ENCODE results near the gene NOD2. TPM values are rescaled to one million over a fixed set of nuclear protein-coding genes. Genes with fewer than 3 reads are reported as not detected.

The NOD2 gene
- 4.4 TPM for total RNA-seq

GRCh38 chr16:50692999-50693781 is at the start of gene NOD2:
Gene NOD2, plus strand, starts transcription at chr16:50693606. Its CDS starts 5,890 bp downstream, at chr16:50699496.
- no peak for DNase-seq

GRCh38 chr16:50644245-50644644 is 49.2 kb upstream of the NOD2 start:
- no peak for DNase-seq

DNA sequence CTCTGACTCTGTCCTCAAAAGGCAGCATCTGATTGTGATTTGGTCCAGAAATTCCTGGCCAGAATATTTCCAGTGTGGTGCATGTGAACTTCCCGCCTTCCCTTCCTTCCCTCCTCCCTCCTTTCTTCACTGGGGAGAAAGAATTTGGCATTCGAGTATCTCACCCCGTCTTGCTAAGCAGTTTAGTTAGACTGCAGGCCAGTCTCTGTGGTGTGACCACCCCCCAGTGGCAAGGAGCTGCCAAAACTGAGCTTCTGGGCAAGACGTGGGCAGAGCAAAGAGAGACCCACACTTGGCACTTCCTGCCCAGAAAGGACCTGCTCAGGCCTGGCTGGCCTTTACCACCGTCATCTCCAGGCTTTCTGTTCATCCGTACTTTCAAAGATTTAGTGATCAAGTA is 48.7 kb upstream of the NOD2 start:
- DNase-seq, result peak; percentile 20

GRCh38 chr16:50645563-50646220 is 47.7 kb upstream of the NOD2 start:
- DNase-seq, result peak; percentile 18

DNA sequence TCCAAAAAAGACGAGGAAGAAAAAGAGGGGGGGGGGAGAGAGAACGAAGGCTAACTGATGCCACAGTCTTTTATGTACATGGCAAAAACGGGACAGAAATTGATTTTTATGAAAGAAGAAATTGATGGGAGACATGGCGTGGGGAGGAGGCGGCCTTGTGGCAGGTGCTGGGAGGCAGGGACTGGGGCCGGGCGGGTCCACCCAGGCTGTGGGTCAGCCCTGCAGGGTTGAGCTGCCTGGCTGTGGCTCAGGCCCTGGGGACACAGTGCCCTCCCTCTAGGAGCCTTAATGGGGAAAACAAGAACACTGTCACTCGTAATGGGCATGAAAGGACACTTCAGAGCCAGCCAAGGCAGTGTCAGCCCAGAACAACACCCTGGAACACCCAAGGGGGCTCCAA is 47.1 kb upstream of the NOD2 start:
- no peak for DNase-seq

DNA sequence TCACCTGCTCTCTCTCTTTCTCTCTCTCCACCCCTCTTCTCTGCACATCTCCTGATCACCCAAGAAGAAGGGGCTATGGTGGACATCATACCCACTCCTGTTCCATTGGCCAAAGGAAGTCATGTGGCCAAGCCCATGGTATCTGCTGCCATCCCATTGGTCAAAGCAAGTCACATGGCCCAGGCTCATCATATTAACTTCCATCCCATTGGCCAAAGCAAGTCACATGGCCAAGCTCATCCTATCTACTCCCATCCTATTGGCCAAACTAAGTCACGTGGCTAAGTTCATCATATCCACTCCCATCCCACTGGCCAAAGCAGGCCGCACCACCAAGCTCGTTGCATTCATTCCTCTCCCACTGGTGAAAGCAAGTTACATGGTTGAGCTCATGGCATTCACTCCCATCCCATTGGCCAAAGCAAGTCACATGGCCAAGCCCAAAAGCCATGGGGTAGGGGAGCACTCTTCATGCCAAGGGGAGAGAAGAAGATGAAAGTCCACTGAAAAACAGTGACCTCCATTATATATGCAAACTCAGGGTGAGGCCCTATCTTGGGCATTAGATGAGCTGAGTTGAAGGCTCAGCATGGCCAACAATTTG is 41.5 kb upstream of the NOD2 start:
- no peak for DNase-seq

GRCh38 chr16:50652836-50653425 is 40.5 kb upstream of the NOD2 start:
- no peak for DNase-seq

DNA sequence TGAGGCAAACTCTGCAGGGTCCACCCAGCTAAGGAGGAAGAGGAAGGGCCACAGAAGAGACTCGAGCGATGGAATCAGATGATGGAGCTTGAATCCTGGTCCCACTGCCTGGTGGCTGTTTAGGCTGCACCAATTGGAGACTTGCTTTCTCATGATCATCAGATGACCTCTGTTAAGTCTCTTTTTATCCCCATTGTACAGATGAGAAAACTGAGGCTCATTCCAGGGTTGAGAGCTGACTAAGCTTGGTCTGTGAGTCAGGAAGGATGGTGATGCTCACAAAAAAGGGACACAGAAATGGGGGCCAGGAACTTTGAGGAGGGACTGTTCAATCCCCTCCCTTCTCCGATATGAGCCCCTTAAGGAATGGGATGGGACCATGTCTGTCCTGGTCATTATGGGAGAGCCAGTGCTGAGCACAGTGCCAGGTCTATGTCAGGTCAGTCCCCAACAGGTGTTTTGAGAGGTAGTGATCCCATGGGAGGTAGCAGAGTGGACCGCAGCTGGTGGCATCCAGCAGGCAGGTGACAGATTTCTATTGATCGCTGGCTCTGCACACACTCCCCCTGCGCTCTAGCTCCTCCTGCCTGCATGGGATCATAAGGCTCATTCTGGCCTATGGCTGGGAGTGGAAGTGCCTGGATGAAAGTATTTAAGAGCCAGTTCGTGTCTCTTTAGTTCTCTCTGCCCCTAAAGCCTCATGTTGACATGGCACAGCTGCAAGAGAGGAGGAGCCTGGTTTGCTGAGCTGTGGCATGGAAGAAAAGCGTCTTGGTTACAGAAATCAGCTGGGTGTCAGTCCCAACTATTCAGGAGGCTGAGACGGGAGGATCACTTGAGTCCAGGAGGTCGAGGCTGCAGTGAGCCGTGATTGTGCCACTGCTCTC is 39.5 kb upstream of the NOD2 start:
- no peak for DNase-seq

DNA sequence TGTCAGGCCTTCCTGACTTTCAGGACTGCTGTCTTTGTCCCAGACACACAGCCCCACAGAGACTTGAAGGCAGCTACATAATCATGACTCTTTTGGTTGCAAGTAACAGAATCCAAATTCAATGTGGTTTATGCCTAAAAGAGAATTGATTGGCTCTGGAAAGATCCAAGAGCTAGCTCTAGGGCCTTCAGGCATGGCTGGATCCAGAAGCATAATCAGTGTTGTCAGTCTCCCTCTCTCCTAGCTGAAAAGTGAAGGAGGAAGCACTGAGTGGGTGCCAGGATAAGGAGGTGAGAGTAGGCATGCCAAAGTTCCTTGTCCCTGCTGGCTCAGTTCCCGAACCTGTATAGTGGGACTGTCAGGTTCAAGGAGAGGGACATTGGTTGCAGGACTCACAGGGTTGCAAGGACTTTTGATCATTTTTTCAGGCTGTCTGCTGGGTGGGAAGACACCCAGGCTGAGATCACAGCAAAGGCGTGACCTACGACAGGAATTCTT is 37.8 kb upstream of the NOD2 start:
- no peak for DNase-seq

- no peak for DNase-seq
Observed at GRCh38 chr16:50657241-50657640, 36.2 kb upstream of the NOD2 start.

GRCh38 chr16:50659806-50660205 is 33.6 kb upstream of the NOD2 start:
- no peak for DNase-seq

GRCh38 chr16:50662306-50662940 is 31.0 kb upstream of the NOD2 start:
- no peak for DNase-seq

DNA sequence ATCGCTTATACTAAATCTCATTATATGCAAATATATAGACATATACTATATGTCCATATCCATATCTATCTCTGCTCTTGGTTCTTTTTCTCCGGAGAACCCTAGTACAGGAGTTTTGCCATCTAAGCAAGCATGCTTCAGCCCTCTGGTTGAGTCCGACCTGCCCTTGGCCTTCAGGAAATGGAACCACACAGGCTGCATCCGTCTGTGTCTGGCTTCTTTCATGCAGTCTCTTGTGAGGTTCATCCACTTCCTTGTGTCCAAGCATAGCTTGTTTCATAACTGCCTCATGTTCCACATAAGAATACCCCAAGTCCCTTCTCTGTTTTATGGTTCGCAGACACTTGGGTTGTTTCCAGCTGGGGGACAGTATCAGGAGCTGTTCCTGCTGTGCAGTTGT is 29.1 kb upstream of the NOD2 start:
- DNase-seq, result no peak

- peak; percentile 67 for DNase-seq
Observed at GRCh38 chr16:50665128-50665878, 28.1 kb upstream of the NOD2 start.

- DNase-seq, result no peak
Observed at GRCh38 chr16:50666658-50667496, 26.5 kb upstream of the NOD2 start.

DNA sequence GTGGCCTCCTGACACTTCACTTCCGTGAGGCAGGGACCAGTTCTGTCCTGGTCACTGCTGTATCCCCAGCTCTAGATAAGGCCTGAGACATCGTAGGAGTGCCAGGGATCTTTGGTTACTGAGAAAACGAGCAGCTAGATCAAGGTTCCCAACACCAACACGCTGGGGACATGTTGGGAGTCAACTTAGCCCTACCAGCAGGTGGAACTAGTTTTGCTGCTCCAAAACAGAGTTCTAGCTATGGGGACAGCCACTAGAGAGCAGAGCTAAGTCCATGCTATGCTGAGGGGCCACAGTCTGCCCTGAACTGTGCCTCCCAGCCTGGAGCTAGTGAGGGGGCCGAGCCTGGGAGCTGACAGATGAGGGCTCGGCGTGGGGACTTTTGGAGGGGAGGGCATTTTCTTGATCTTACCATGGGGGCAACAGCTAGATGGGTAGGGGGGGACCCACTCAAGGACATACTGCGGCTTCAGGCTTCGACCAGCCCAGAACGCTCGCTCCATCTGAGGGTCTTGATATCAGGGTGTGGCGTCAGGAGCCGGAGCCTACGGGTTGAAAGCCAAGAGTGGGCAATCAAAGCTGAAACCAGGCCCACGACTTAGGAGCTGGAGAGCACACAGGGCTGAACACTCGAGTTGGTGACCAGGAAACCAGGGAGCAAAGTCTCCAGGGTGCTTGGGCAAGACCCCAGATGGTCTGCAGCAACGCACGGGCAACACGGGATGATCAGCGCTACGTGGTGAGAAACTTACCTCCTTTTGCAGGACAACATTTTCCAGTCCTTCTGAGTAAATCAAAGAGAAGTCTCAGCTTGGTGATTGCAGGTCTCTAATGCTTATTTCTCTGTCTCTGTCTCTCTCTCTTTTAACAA is 25.7 kb upstream of the NOD2 start:
- DNase-seq, result no peak

GRCh38 chr16:50668368-50669008 is 24.9 kb upstream of the NOD2 start:
- DNase-seq, result peak; percentile 10

DNA sequence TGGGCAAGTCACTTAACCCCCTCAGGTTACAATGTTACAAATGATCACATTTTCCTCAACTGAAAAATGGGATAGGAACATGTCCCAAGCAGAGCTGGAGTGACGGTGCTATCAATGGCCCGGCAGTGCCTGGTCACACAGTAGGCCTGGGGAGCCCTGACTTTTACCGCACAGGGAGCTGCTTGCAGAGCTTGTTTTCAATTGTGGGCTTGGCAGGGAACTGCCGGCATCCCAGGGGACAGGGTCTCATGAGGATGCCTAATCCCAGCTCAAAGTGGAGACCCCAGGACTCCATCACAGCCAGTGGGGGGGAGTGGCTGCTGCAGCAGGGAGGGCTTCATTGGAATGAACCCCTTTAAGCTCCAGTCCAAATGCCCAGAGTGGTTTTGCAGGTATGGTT is 23.7 kb upstream of the NOD2 start:
- no peak for DNase-seq
